Measurements from ENCODE around the gene STEAP3.

DNA sequence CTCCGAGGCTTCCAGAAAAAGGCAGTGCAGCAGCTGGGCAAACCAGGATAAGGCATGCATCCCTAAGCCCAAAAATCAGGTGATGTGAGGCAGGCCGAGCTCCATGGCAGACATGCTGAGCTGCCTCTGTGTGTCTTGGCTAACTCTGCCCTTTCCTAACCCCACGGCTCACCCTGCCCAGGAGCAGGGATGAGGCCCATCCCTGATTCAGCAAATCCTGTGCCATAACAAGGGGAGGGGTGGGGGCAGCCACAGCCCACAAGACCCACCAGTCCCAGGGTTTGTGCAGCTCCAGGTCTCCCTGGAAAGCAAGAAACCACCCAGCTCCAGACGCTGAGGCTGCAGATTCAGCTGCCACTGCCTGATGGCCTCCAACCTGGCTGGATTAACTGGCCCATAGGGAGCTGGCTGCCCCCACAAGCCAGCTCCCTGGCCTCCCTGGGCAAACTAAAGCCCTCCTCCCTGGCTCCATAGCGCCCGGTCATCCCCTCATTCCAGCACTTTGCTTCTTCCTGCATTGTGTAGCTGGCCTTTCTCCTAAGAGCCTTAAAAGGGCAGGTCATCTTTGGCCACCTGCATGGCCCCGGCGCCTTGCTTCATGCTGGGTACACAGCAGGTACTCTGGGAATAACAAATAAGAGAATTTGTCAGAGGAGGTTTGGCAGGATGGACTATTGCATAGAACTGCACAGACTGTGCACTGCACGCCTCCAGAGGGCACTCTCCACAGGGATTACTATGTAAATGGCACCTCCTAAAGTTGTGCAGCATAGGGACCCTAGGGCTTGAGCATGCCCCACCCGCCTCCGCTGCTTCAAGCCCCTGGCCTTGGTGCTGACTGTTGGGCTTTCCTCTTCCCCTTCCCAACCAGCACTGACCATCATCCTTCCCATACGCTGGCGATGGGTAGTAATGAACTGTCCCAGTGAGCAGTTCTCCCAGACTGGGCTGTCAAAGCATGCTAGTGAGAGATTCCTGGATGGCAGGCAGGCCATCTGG, 10.7 kb downstream of the STEAP3 start:
- TF ChIP-seq EZH2 (IDR thresholded peaks at IDR 0.05) (no peak), POLR2AphosphoS5 (IDR thresholded peaks at IDR 0.05; ENCODE audit: borderline replicate concordance, low read depth, low read length) (no peak)
